HepG2 (cell line): ENCODE results near the gene ZKSCAN1. TPM values are rescaled to one million over a fixed set of nuclear protein-coding genes. Genes with fewer than 3 reads are reported as not detected.
A peak's percentile ranks its signal among the peaks of the same experiment; 100 is the strongest.

Experiments
- AGO2 ChIP-seq: fragments of 200-400 bp; formaldehyde crosslinking; optimal IDR thresholded peaks from 2 replicates; pipeline ENCODE3; 2017; ENCODE audit warnings: mild to moderate bottlenecking, low read depth, low read length, moderate library complexity
- ATM ChIP-seq: fragments of 450-650 bp; IDR thresholded peaks from 2 replicates; pipeline ENCODE4 v1.7.1; 2017; ENCODE audit warnings: mild to moderate bottlenecking, borderline replicate concordance
- BHLHE40 ChIP-seq: IDR thresholded peaks from 2 replicates; pipeline ENCODE4 v1.6.1; 2011; ENCODE audit warnings: low read length, improper control_type of control experiment
- DNMT1 ChIP-seq: sonication (generic); formaldehyde crosslinking; IDR thresholded peaks from 2 replicates; pipeline ENCODE4 v1.5.1; 2020; ENCODE audit warnings: mild to moderate bottlenecking, missing genetic modification reagents
- FOSL2 ChIP-seq: sonication (generic); formaldehyde crosslinking; IDR thresholded peaks from 2 replicates; pipeline ENCODE4 v1.4.0; 2020; ENCODE audit warnings: missing genetic modification reagents
- FOXO4 ChIP-seq: sonication (generic); formaldehyde crosslinking; conservative IDR thresholded peaks from 2 replicates; pipeline ENCODE4 v1.8.1; 2023; ENCODE audit warnings: missing genetic modification reagents
- GATAD2A ChIP-seq: IDR thresholded peaks from 2 replicates; pipeline ENCODE4 v1.6.1; 2016
- JDP2 ChIP-seq: sonication (generic); formaldehyde crosslinking; IDR thresholded peaks from 2 replicates; pipeline ENCODE4 v1.8.1; 2022; ENCODE audit warnings: missing genetic modification reagents, borderline replicate concordance
- PHB2 ChIP-seq: fragments of 450-650 bp; IDR thresholded peaks from 2 replicates; pipeline ENCODE4 v1.6.1; 2018; ENCODE audit not compliant: partially characterized antibody
- ZNF615 ChIP-seq: sonication (generic); formaldehyde crosslinking; IDR thresholded peaks from 2 replicates; pipeline ENCODE4 v1.5.0; 2020; ENCODE audit warnings: mild to moderate bottlenecking, missing genetic modification reagents, borderline replicate concordance
- ZNF629 ChIP-seq: sonication (generic); formaldehyde crosslinking; conservative IDR thresholded peaks from 2 replicates; pipeline ENCODE4 v1.5.0; 2020; ENCODE audit warnings: missing genetic modification reagents
- polyA plus RNA-seq, 8 experiments: library from polyadenylated mRNA; depleted of rRNA in 3 of 8; stranded (reverse) in 7 of 8; unstranded in 1 of 8; fragments of >200 nt; fragmentation: Illumina TruSeq in 4 of 8; extraction: Trizol in 4 of 8; gene quantifications; 2 replicates each; pipeline versions ENCODE4 v1.2.1 to v1.2.3, GENCODE V29; 2011 to 2016; ENCODE audit warnings: low read depth in 4 of 8, missing spikeins in 1 of 8, mixed read lengths in 1 of 8; ENCODE audit not compliant: insufficient read depth in 1 of 8
- total RNA-seq, 5 experiments: library from RNA; depleted of rRNA; stranded (reverse); fragments of >200 nt; fragmentation: Illumina TruSeq; extraction: Trizol; gene quantifications; 2 replicates each; pipeline ENCODE4 v1.2.3, GENCODE V29; 2016; ENCODE audit warnings: low read depth in 1 of 5
- TF ChIP-seq, protein P1 (sequence below): sonication (generic); formaldehyde crosslinking; conservative IDR thresholded peaks from 2 replicates; pipeline ENCODE4 v1.4.0; 2020; ENCODE audit warnings: missing genetic modification reagents
- TF ChIP-seq, protein P2 (sequence below): sonication (generic); formaldehyde crosslinking; IDR thresholded peaks from 2 replicates; pipeline ENCODE4 v1.4.0; 2020; ENCODE audit warnings: missing genetic modification reagents

ZKSCAN1 gene
- total and polyA plus RNA-seq, 2 of the 13 experiments (the other 11 are each of a cell fraction or from before 2014, with no cell fraction given) = 46.4 to 60.6 TPM

DNA sequence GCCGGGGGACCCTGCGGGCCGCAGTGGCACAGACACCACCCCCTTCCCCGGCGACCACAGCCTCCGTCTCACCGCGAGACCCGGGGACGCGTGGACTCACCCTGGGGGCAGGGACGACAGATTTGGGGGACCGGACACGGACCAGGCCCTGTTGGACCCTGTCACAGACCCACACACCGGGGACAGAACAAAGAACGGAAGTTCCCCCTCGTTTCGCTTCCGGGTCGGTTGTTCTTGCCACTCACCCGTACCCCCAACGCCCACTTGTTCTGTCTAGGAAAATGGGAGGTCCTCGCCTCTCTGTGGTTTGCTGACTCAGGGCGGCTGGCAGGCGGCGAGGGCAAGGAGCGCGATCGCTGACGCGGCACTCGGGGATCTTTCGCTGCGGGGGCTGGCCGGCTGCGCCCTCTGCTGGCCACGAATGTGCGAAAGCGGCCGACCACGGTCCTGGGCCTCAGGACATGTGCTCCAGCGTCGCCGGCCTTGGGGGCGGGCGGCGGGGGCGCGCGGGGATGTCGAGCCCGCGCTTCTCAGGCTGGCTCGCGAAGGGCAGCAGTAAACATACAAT, 66.2 kb downstream of the ZKSCAN1 start, which contains the start of gene ZNF3 (continued):
- TF ChIP-seq BHLHE40 (peak; percentile 49; the same call in 1 of the 2 replicates), GATAD2A (peak; percentile 68), DNMT1 (CRISPR knock-in tag) (0 out of 2 replicates have a peak, but pooled peaks have one; percentile 21), JDP2 (CRISPR knock-in tag) (no peak; the same call in 1 of the 2 replicates), FOSL2 (peak; percentile 89), PHB2 (no peak), ZNF615 (CRISPR knock-in tag) (peak; percentile 42; the same call in 1 of the 2 replicates), AGO2 (peak; percentile 98), ZNF629 (CRISPR knock-in tag) (no peak), ATM (no peak), FOXO4 (CRISPR knock-in tag) (0 out of 2 replicates have a peak, but pooled peaks have one; percentile 30)
- TF ChIP-seq, protein P1, sequence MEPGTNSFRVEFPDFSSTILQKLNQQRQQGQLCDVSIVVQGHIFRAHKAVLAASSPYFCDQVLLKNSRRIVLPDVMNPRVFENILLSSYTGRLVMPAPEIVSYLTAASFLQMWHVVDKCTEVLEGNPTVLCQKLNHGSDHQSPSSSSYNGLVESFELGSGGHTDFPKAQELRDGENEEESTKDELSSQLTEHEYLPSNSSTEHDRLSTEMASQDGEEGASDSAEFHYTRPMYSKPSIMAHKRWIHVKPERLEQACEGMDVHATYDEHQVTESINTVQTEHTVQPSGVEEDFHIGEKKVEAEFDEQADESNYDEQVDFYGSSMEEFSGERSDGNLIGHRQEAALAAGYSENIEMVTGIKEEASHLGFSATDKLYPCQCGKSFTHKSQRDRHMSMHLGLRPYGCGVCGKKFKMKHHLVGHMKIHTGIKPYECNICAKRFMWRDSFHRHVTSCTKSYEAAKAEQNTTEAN (CRISPR knock-in tag) = no peak
- TF ChIP-seq, protein P2, sequence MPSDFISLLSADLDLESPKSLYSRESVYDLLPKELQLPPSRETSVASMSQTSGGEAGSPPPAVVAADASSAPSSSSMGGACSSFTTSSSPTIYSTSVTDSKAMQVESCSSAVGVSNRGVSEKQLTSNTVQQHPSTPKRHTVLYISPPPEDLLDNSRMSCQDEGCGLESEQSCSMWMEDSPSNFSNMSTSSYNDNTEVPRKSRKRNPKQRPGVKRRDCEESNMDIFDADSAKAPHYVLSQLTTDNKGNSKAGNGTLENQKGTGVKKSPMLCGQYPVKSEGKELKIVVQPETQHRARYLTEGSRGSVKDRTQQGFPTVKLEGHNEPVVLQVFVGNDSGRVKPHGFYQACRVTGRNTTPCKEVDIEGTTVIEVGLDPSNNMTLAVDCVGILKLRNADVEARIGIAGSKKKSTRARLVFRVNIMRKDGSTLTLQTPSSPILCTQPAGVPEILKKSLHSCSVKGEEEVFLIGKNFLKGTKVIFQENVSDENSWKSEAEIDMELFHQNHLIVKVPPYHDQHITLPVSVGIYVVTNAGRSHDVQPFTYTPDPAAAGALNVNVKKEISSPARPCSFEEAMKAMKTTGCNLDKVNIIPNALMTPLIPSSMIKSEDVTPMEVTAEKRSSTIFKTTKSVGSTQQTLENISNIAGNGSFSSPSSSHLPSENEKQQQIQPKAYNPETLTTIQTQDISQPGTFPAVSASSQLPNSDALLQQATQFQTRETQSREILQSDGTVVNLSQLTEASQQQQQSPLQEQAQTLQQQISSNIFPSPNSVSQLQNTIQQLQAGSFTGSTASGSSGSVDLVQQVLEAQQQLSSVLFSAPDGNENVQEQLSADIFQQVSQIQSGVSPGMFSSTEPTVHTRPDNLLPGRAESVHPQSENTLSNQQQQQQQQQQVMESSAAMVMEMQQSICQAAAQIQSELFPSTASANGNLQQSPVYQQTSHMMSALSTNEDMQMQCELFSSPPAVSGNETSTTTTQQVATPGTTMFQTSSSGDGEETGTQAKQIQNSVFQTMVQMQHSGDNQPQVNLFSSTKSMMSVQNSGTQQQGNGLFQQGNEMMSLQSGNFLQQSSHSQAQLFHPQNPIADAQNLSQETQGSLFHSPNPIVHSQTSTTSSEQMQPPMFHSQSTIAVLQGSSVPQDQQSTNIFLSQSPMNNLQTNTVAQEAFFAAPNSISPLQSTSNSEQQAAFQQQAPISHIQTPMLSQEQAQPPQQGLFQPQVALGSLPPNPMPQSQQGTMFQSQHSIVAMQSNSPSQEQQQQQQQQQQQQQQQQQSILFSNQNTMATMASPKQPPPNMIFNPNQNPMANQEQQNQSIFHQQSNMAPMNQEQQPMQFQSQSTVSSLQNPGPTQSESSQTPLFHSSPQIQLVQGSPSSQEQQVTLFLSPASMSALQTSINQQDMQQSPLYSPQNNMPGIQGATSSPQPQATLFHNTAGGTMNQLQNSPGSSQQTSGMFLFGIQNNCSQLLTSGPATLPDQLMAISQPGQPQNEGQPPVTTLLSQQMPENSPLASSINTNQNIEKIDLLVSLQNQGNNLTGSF (CRISPR knock-in tag) = no peak
